Measurements from ENCODE around the gene RCSD1.

DNA sequence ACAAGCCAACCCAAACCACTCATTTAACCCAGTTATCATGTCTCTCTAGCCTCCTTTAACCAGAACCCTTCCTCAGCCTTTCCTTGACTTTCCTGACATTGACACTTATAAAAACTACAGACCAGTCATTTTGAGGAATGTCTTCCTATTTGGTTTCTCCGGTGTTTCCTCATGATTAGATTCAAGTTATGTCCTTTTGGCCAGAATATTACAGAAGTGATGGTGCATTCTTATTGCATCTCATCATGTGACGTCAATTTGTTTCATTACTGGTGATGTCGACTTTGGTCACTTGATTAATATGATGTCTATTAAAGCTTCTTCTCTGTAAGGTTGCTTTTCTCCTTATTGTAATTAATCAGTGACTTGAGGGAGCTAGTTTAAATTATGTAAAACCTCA is 6.1 kb upstream of the RCSD1 start:
- TF ChIP-seq, protein P1, sequence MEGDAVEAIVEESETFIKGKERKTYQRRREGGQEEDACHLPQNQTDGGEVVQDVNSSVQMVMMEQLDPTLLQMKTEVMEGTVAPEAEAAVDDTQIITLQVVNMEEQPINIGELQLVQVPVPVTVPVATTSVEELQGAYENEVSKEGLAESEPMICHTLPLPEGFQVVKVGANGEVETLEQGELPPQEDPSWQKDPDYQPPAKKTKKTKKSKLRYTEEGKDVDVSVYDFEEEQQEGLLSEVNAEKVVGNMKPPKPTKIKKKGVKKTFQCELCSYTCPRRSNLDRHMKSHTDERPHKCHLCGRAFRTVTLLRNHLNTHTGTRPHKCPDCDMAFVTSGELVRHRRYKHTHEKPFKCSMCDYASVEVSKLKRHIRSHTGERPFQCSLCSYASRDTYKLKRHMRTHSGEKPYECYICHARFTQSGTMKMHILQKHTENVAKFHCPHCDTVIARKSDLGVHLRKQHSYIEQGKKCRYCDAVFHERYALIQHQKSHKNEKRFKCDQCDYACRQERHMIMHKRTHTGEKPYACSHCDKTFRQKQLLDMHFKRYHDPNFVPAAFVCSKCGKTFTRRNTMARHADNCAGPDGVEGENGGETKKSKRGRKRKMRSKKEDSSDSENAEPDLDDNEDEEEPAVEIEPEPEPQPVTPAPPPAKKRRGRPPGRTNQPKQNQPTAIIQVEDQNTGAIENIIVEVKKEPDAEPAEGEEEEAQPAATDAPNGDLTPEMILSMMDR (IDR thresholded peaks at IDR 0.05; ENCODE audit: insufficient read depth, low read length, poor library complexity, severe bottlenecking): no peak
- no peak for TF ChIP-seq EZH2phosphoT487 (conservative IDR thresholded peaks at IDR 0.05; ENCODE audit: low read length)
